IPS-18c (cell line): ENCODE results near the gene FCRL5.
"Not testable (repeated sequence)": the region's sequence is repeated elsewhere in the genome, so short reads cannot be mapped to it uniquely, and the experiment has no call there.

Experiments used
- H3K4me3 ChIP-seq: 2 replicates; pipeline ENCODE4 v1.7.0; 2013; ENCODE audit warnings: low read depth, mild to moderate bottlenecking, low read length, moderate library complexity; ENCODE audit not compliant: insufficient read depth
- H3K9me3 ChIP-seq: one replicate; pipeline ENCODE4 v1.6.1; 2013; ENCODE audit warnings: mild to moderate bottlenecking, low read length, moderate library complexity; ENCODE audit not compliant: control insufficient read depth, insufficient read depth

The FCRL5 gene

DNA sequence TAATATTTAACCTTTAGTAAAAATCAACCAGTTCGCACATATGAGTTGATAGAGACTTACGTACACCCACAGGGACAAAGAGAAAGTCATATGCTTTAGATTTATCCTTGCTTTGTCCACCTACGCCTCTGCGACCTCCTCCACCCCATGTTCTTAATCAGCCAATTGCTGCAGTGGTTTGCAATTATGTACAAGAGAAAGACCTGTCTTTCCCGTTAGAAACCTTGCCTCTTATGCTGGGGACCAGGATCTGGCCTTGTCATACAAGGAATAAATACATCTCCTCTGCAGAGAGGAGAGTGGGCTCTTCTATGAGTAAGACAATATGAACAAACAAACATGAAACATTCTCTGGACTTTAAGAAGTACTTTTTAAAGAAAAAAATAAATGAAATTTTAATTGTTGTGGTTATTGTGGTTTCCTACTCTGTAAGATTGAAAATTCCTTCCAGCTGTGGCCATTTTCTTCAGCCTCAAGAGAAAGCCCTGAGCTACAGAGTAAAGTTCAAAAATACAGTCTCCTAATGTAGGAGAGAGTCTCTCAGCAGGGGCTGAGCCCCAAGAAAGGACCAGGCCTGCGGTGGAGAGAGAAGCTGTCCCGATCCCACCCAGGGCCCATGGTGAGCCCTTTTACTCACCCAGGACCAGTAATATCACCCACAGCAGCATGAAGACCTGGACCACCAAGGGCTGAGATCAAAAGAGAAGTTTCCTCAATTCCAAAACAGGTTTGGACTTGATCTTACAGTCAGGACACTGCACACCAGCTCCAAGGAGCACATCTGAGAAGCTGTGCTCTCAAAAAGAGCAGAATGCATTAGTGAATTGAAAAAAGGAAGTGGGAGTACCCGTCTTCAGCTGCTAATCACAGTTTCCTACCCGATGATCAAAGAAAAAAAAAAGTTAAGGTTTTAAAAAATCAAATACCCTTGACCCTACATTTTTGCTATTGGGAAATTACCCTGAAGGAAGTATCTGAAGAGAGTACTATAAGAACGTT lies at the start of gene FCRL5:
FCRL5 (minus strand) TSS at position 822 of the 1,000 bp plus-strand sequence; CDS start at position 669, 153 bp downstream.
- Histone ChIP-seq H3K4me3 (no peak within 1 kb of the TSS), H3K9me3 (no peaks in the 10 kb centered on the region)

DNA sequence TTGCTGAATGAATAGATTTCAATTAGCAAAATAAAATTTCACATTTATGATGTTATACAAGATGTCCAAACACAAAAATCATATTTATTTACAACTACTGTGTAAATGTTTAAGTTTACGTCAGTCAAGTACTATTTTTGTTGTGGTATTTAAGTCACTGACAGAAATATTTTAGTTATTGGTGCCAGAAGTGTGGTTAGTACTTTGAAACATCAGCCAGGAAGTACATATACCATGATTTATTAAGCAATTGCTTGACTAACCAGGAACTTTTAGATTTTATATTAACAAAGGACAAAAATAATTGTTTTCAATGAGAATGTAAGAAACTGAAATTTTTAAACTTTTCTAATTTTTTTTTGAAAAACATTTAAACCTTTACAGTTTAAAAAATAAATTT lies 47.9 kb upstream of the FCRL5 start:
- Histone ChIP-seq H3K9me3 (no peaks in the 10 kb centered on the region), H3K4me3 (no peak overlapping the region)

DNA sequence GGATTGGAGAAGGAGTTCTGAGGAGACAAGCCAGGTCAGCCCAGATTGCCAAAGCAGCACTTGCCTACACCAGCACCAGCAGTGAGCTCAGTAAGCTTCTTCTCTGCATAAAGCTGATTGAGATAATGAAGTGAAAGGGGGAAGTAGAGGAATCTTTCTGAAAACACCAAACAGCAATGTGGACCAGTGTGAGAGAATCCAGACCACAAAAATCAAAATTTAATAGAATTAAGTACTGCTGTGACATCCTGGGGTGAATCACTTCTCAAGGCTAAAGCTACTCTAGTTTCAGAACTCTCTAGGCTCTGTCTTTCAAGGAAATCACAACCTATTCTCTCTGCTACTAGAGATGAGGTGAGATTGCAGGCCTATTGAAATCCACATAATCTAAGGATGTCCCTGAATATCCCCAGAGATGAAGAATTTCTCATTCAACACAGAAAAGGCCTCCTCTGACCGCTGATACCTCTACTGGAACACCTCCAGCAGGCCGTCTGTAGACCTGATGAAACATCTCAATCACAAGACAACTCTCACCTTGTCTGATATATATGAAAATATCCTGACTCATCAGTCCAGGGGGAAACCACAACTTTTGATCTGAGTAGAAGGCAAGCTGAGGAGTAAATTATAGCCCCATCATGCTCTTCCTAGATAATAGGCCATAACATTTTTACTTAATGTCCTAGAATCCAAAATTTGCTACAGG lies 45.8 kb upstream of the FCRL5 start, which contains the start of gene FCRL4:
FCRL4 (minus strand) TSS at position 127 of the 709 bp plus-strand sequence. CDS start 141 bp downstream, outside the sequence.
- Histone ChIP-seq H3K4me3 (no peak within 1 kb of the TSS), H3K9me3 (no peaks in the 10 kb centered on the region)

- Histone ChIP-seq H3K9me3 (no peaks in the 10 kb centered on the region), H3K4me3 (no peak overlapping the region)
Observed at GRCh38 chr1:157596384-157596783, 44.1 kb upstream of the FCRL5 start.

- Histone ChIP-seq H3K9me3 (no peaks in the 10 kb centered on the region), H3K4me3 (no peak overlapping the region)
Observed at GRCh38 chr1:157595356-157595755, 43.0 kb upstream of the FCRL5 start.

GRCh38 chr1:157585984-157586383 lies 33.7 kb upstream of the FCRL5 start:
- Histone ChIP-seq H3K4me3 (no peak overlapping the region), H3K9me3 (no peaks in the 10 kb centered on the region)

DNA sequence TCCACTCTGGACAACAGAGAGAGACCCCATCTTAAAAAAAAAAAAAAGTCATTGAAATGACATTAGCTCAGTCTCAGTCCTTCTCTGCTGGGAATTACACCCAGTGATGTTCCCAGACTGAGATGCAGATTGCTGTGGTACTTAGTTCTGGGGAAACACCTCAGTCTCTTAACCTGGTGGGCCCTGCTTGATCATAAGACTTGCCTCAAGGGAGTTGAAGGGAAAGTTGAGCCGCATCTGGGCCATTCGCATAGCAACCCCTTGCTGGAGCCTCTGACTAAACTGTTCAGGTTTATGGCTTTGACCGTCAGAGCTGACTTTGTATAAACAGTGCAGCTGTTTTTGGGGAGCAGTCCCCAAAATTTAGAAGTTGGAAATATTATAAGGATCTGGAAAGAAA lies 32.2 kb upstream of the FCRL5 start:
- H3K4me3 ChIP-seq: no peak overlapping the region
- no peaks in the 10 kb centered on the region for H3K9me3 ChIP-seq

DNA sequence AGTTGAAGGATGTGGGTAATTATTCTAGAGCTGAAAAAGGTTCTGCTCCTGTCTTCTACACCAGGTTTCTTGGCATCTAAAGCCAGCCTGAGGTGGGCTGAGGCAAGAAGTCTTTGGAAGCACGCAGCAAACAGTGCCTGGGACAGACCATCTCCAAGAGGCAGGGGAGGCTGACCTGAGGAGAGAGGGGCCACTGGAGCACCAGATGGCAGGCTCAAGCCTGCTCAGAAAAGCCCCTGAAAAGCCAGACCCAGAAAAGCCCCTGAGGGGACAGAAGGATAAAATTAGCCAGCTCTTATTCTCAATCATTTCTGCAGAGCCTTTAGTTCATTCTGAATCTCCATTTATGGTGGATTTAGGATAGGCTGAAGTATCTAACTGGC lies 28.5 kb upstream of the FCRL5 start:
- H3K4me3 ChIP-seq: no peak overlapping the region

GRCh38 chr1:157580179-157580827 lies 28.0 kb upstream of the FCRL5 start:
- no peaks in the 10 kb centered on the region for H3K9me3 ChIP-seq
- no peak overlapping the region for H3K4me3 ChIP-seq

More for the DNA sequence above, 28.5 kb upstream of the FCRL5 start:
- no peaks in the 10 kb centered on the region for H3K9me3 ChIP-seq

DNA sequence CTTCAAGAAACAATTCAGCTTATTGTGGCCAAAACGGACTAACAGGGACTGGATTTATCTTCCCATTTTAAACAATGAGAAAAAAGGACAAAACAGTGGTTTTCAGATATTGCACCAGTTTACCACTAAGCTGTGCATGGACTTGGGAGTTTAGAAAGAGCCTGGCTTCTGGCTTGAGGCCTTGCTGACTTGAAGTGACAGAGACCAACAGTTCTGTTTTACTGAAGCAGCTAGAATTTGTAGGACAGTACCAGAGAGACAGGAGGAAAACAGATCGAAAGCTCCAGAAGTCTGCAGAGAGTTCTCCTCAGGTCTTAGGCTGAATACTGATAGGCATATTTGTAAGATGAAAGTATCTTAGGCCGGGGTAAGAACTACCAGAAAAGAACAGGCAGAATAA lies 25.1 kb upstream of the FCRL5 start:
- Histone ChIP-seq H3K9me3 (no peaks in the 10 kb centered on the region), H3K4me3 (no peak overlapping the region)

- Histone ChIP-seq H3K4me3 (no peak overlapping the region), H3K9me3 (no peaks in the 10 kb centered on the region)
Observed at GRCh38 chr1:157575744-157576143, 23.4 kb upstream of the FCRL5 start.

DNA sequence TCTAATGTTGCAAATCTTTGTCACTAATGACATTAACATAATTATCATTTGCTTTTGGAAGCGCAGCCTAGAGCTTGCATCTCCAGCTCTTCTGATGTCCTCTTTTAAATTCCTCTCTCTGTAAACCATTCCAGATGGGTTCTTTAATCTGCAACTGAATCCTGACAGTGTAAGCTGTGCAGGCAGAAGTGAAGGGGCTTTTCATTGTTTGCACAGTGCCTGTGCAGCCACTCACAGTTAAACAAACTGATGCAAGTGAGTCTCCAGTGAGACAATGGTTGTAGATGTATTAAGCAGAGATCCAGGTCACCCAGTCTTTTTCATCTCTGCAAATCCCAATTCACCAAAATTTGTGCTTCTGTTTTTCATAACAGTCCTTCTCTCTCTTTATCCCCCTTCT lies 22.5 kb upstream of the FCRL5 start:
- no peaks in the 10 kb centered on the region for H3K9me3 ChIP-seq
- H3K4me3 ChIP-seq: no peak overlapping the region

- H3K4me3 ChIP-seq: no peak overlapping the region
Observed at GRCh38 chr1:157566484-157567300, 14.4 kb upstream of the FCRL5 start.

GRCh38 chr1:157562515-157562914 lies 10.2 kb upstream of the FCRL5 start:
- Histone ChIP-seq H3K9me3 (no peaks in the 10 kb centered on the region), H3K4me3 (no peak overlapping the region)

More at GRCh38 chr1:157566484-157567300, 14.4 kb upstream of the FCRL5 start:
- H3K9me3 ChIP-seq: no peaks in the 10 kb centered on the region

DNA sequence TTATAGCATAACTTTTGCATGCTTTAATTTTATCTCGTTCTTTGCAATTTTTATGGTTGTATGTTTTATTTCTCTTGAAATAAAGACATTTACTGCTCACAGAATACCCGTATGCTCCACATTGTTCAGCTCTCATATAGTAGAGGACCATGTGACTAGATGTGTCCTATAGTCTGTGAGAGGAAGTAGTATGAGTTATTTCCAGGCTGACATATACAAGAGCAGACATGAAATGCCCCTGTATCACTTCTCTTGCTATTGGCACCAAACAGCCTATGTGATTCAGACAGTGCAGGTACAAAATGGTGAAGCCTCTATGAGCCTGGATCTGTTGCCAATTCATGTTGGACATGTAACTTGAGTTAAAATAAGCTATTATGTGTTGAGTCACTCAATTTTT lies 5.8 kb upstream of the FCRL5 start:
- Histone ChIP-seq H3K4me3 (no peak overlapping the region), H3K9me3 (no peaks in the 10 kb centered on the region)

DNA sequence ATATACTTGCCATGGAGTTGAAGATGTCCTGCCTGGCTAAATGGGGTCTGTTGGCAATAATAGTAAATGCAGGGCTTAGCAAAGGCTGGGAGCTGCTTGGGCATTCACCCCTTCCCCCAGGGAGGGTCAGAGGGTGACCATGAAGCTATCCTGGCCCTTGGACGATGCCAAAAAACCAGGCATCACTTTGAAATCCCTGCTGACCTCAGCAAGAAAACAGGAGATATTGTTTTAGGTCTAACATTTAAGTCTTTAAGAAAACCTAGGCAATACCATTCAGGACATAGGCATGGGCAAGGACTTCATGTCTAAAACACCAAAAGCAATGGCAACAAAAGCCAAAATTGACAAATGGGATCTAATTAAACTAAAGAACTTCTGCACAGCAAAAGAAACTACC lies 4.2 kb downstream of the FCRL5 start:
- not testable (repeated sequence) for H3K9me3 ChIP-seq, H3K4me3 ChIP-seq

DNA sequence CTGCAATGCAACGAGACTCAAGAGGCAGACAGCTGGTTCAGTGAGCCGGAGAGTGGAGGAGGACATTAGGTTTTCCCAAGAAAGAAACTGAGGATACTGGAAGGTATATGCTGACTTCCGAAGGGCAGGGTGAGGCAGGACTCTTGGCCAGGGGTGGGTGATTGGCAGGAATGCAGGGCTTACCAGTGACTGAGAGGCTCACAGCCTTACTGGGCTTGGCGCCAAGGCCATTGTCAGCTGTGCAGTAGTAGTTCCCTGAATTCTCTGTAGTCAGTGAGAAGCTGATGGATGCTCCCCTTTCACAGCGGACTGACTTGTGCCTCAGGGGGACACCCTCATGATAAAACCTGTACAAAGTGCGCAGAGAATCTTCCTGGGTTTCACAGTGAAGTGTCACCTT lies 9.6 kb downstream of the FCRL5 start:
- H3K9me3 ChIP-seq: peaks cover 3% of the 10 kb centered on the region
- H3K4me3 ChIP-seq: no peak overlapping the region
